Mesendoderm (in vitro differentiated cells): ENCODE results near the gene TRPM2.

Experiments used
- DNase-seq: peaks from one replicate; pipeline ENCODE4 v3.0.0; 2013
- H2AK5ac ChIP-seq: 2 replicates; pipeline ENCODE4 v1.6.1; 2013; ENCODE audit warnings: low read length, inconsistent platforms
- H2BK120ac ChIP-seq: 2 replicates; pipeline ENCODE4 v1.6.1; 2013; ENCODE audit warnings: low read depth, mild to moderate bottlenecking, low read length, moderate library complexity, mixed read lengths
- H2BK15ac ChIP-seq: replicated peaks from 2 replicates; pipeline ENCODE4 v1.6.1; 2013; ENCODE audit warnings: low read depth, mild to moderate bottlenecking, moderate library complexity
- H2BK5ac ChIP-seq: 2 replicates; pipeline ENCODE4 v1.6.1; 2013; ENCODE audit warnings: low read length, inconsistent platforms
- H3K18ac ChIP-seq: 2 replicates; pipeline ENCODE4 v1.6.1; 2013; ENCODE audit warnings: mild to moderate bottlenecking, low read length, mixed read lengths
- H3K23ac ChIP-seq: one replicate; pipeline ENCODE4 v1.6.1; 2013; ENCODE audit warnings: low read length
- H3K27ac ChIP-seq: 2 replicates; pipeline ENCODE4 v1.5.1; 2013; ENCODE audit warnings: low read depth, mild to moderate bottlenecking, inconsistent platforms, low read length, moderate library complexity
- H3K27me3 ChIP-seq: 2 replicates; pipeline ENCODE4 v1.6.1; 2013; ENCODE audit warnings: low read length, control low read depth, mild to moderate bottlenecking, inconsistent platforms; ENCODE audit not compliant: insufficient read depth, poor library complexity
- H3K36me3 ChIP-seq: 2 replicates; pipeline ENCODE4 v1.6.1; 2013; ENCODE audit warnings: low read length, inconsistent platforms; ENCODE audit not compliant: control insufficient read depth, insufficient read depth
- H3K4ac ChIP-seq: one replicate; pipeline ENCODE4 v1.6.1; 2013; ENCODE audit warnings: low read depth, mild to moderate bottlenecking, low read length, moderate library complexity
- H3K4me1 ChIP-seq: 2 replicates; pipeline ENCODE4 v1.6.1; 2013; ENCODE audit warnings: low read depth, low read length, inconsistent platforms; ENCODE audit not compliant: control insufficient read depth
- H3K4me2 ChIP-seq: 2 replicates; pipeline ENCODE4 v1.6.1; 2013; ENCODE audit warnings: low read length
- H3K4me3 ChIP-seq: 2 replicates; pipeline ENCODE4 v1.5.1; 2013; ENCODE audit warnings: mild to moderate bottlenecking, low read length
- H3K56ac ChIP-seq: one replicate; pipeline ENCODE4 v1.6.1; 2013; ENCODE audit warnings: low read length
- H3K79me1 ChIP-seq: 2 replicates; pipeline ENCODE4 v1.6.1; 2013; ENCODE audit warnings: low read length, inconsistent platforms
- H3K79me2 ChIP-seq: 2 replicates; pipeline ENCODE4 v1.6.1; 2013; ENCODE audit warnings: mild to moderate bottlenecking, low read length; ENCODE audit not compliant: control insufficient read depth, insufficient read depth
- H3K9ac ChIP-seq: 2 replicates; pipeline ENCODE4 v1.6.1; 2013; ENCODE audit warnings: low read length, inconsistent platforms
- H4K5ac ChIP-seq: one replicate; pipeline ENCODE4 v1.6.1; 2013; ENCODE audit warnings: low read length
- H4K8ac ChIP-seq: one replicate; pipeline ENCODE4 v1.6.1; 2013; ENCODE audit warnings: low read depth, mild to moderate bottlenecking, control low read depth, low read length, moderate library complexity
- WGBS: extraction: QIAGEN DNeasy Blood & Tissue Kit; methylation state at CpG from one replicate; pipeline ENCODE4 v1.1.7; 2013; ENCODE audit warnings: low lambda C conversion rate, missing lambda C conversion rate; ENCODE audit not compliant: insufficient coverage; ENCODE audit errors: extremely low coverage; 5-methylcytosine and 5-hydroxymethylcytosine counted together

Gene TRPM2

GRCh38 chr21:44466351-44466954, 113.0 kb downstream of the TRPM2 start:
- Histone ChIP-seq H3K9ac (no peak overlapping the region), H2AK5ac (no peak overlapping the region), H3K4me3 (no peak overlapping the region), H3K4ac (no peak overlapping the region), H3K79me1 (no peaks in the 10 kb centered on the region), H2BK15ac (no peak overlapping the region), H3K4me1 (no peaks in the 10 kb centered on the region), H3K18ac (no peak overlapping the region), H2BK120ac (no peak overlapping the region), H2BK5ac (no peak overlapping the region), H4K8ac (no peak overlapping the region), H3K27ac (no peak overlapping the region), H4K5ac (no peak overlapping the region), H3K36me3 (no peaks in the 10 kb centered on the region), H3K79me2 (no peaks in the 10 kb centered on the region), H3K4me2 (no peak overlapping the region), H3K23ac (no peak overlapping the region), H3K27me3 (no peaks in the 10 kb centered on the region), H3K56ac (no peak overlapping the region)
- no peak for DNase-seq
- WGBS, result no CpG with 5 or more reads among the region's 16 CpGs

- Histone ChIP-seq H3K27ac (no peak overlapping the region), H3K4ac (no peak overlapping the region), H3K56ac (no peak overlapping the region), H2BK15ac (no peak overlapping the region), H3K79me1 (no peaks in the 10 kb centered on the region), H2AK5ac (no peak overlapping the region), H3K4me2 (no peak overlapping the region), H3K18ac (no peak overlapping the region), H2BK5ac (no peak overlapping the region), H3K23ac (no peak overlapping the region), H3K79me2 (no peaks in the 10 kb centered on the region), H3K4me1 (no peaks in the 10 kb centered on the region), H4K8ac (no peak overlapping the region), H4K5ac (no peak overlapping the region), H2BK120ac (no peak overlapping the region), H3K27me3 (no peaks in the 10 kb centered on the region), H3K9ac (no peak overlapping the region), H3K4me3 (no peak overlapping the region), H3K36me3 (no peaks in the 10 kb centered on the region)
- no CpG with 5 or more reads among the region's 36 CpGs for WGBS
- DNase-seq, result no peak
These were observed 113.8 kb downstream of the TRPM2 start for GRCh38 chr21:44466996-44467858.

- no peak overlapping the region for H4K8ac ChIP-seq
- DNase-seq, result no peak
- no peak overlapping the region for H2BK15ac ChIP-seq
- no peak overlapping the region for H3K18ac ChIP-seq
- no peaks in the 10 kb centered on the region for H3K36me3 ChIP-seq
- no CpG with 5 or more reads among the region's 15 CpGs for WGBS
- no peak overlapping the region for H2BK5ac ChIP-seq
- no peak overlapping the region for H3K4ac ChIP-seq
- H2BK120ac ChIP-seq, result no peak overlapping the region
- H3K23ac ChIP-seq, result no peak overlapping the region
- H3K4me2 ChIP-seq, result no peak overlapping the region
- H3K27ac ChIP-seq, result no peak overlapping the region
- no peaks in the 10 kb centered on the region for H3K79me2 ChIP-seq
- H3K79me1 ChIP-seq, result no peaks in the 10 kb centered on the region
- no peak overlapping the region for H3K9ac ChIP-seq
- no peak overlapping the region for H3K4me3 ChIP-seq
- no peaks in the 10 kb centered on the region for H3K27me3 ChIP-seq
- H2AK5ac ChIP-seq, result no peak overlapping the region
- H3K56ac ChIP-seq, result no peak overlapping the region
- H4K5ac ChIP-seq, result no peak overlapping the region
- H3K4me1 ChIP-seq, result no peaks in the 10 kb centered on the region
These were observed 114.4 kb downstream of the TRPM2 start for GRCh38 chr21:44467859-44468195.

- no peaks in the 10 kb centered on the region for H3K79me2 ChIP-seq
- DNase-seq, result peak; percentile 54
- H3K23ac ChIP-seq, result no peak overlapping the region
- H3K4ac ChIP-seq, result no peak overlapping the region
- no peaks in the 10 kb centered on the region for H3K4me1 ChIP-seq
- no peak overlapping the region for H3K56ac ChIP-seq
- no peaks in the 10 kb centered on the region for H3K27me3 ChIP-seq
- H3K27ac ChIP-seq, result peak overlapping the region; percentile 56
- H3K9ac ChIP-seq, result no peak overlapping the region
- H2BK15ac ChIP-seq, result no peak overlapping the region
- no peak overlapping the region for H4K8ac ChIP-seq
- H3K18ac ChIP-seq, result no peak overlapping the region
- H3K4me3 ChIP-seq, result no peak overlapping the region
- no peaks in the 10 kb centered on the region for H3K36me3 ChIP-seq
- H4K5ac ChIP-seq, result no peak overlapping the region
- no peak overlapping the region for H2BK5ac ChIP-seq
- H3K4me2 ChIP-seq, result no peak overlapping the region
- no peaks in the 10 kb centered on the region for H3K79me1 ChIP-seq
- no peak overlapping the region for H2BK120ac ChIP-seq
- H2AK5ac ChIP-seq, result no peak overlapping the region
These were observed 117.9 kb downstream of the TRPM2 start for GRCh38 chr21:44471341-44471740.

GRCh38 chr21:44471996-44472395, 118.6 kb downstream of the TRPM2 start:
- no peak overlapping the region for H2AK5ac ChIP-seq
- H3K56ac ChIP-seq, result no peak overlapping the region
- H3K27ac ChIP-seq, result peak overlapping the region; percentile 56
- H3K23ac ChIP-seq, result no peak overlapping the region
- no peak overlapping the region for H4K5ac ChIP-seq
- H2BK120ac ChIP-seq, result no peak overlapping the region
- H3K4me1 ChIP-seq, result no peaks in the 10 kb centered on the region
- no peak overlapping the region for H2BK15ac ChIP-seq
- H3K4me3 ChIP-seq, result no peak overlapping the region
- no peak overlapping the region for H3K4ac ChIP-seq
- no peaks in the 10 kb centered on the region for H3K79me1 ChIP-seq
- H3K27me3 ChIP-seq, result no peaks in the 10 kb centered on the region
- H3K9ac ChIP-seq, result no peak overlapping the region
- no peaks in the 10 kb centered on the region for H3K79me2 ChIP-seq
- H3K4me2 ChIP-seq, result no peak overlapping the region
- no CpG with 5 or more reads among the region's 6 CpGs for WGBS
- no peak overlapping the region for H4K8ac ChIP-seq
- no peaks in the 10 kb centered on the region for H3K36me3 ChIP-seq
- no peak overlapping the region for H2BK5ac ChIP-seq
- no peak for DNase-seq
- no peak overlapping the region for H3K18ac ChIP-seq
